WTC11 (cell line): ENCODE results near the gene IRF4. TPM values are rescaled to one million over a fixed set of nuclear protein-coding genes. Genes with fewer than 3 reads are reported as not detected.

Experiments
- ATAC-seq: fragments of 200-7000 bp; cut with Tn5 transposase; 2 replicates; pipeline ENCODE4 v1.10.0; 2021; ENCODE audit warnings: mild to moderate bottlenecking, moderate library complexity
- CTCF ChIA-PET: fragments of 300-600 bp; sonication (Branson Sonifier 250); formaldehyde crosslinking; loops from one replicate; lab custom pipeline; 2021; ENCODE audit warnings: antibody characterized with exemption; lab: Charles Lee
- POLR2A ChIA-PET: fragments of 350-600 bp; sonication (Branson Sonifier 250); formaldehyde crosslinking; loops from one replicate; lab custom pipeline; 2021; ENCODE audit warnings: antibody characterized with exemption; lab: Charles Lee
- DNase-seq: peaks from one replicate; pipeline ENCODE4 v3.0.0; 2021; ENCODE audit warnings: low spot score
- H3K27ac Mint-ChIP-seq: 2 replicates; pipeline ENCODE4 v1.8.0; 2021; ENCODE audit warnings: mixed read lengths
- H3K27me3 Mint-ChIP-seq: 2 replicates; pipeline ENCODE4 v1.8.0; 2021; ENCODE audit warnings: low read depth, mild to moderate bottlenecking, moderate library complexity, mixed read lengths
- H3K36me3 Mint-ChIP-seq: 2 replicates; pipeline ENCODE4 v1.8.0; 2021; ENCODE audit warnings: mixed read lengths
- H3K4me1 Mint-ChIP-seq: 2 replicates; pipeline ENCODE4 v1.8.0; 2022; ENCODE audit warnings: mixed read lengths
- H3K4me3 Mint-ChIP-seq: 2 replicates; pipeline ENCODE4 v1.8.0; 2021; ENCODE audit warnings: mild to moderate bottlenecking, moderate library complexity, mixed read lengths
- H3K9me3 Mint-ChIP-seq: 2 replicates; pipeline ENCODE4 v1.8.0; 2021; ENCODE audit warnings: mixed read lengths
- ATF1 ChIP-seq: sonication (generic); formaldehyde crosslinking; IDR thresholded peaks from 2 replicates; pipeline ENCODE4 v1.8.1; 2023; ENCODE audit warnings: mild to moderate bottlenecking, moderate library complexity, missing genetic modification reagents
- CBFB ChIP-seq: sonication (generic); formaldehyde crosslinking; IDR thresholded peaks from 2 replicates; pipeline ENCODE4 v1.8.1; 2022; ENCODE audit warnings: mild to moderate bottlenecking, low read depth, missing genetic modification reagents
- CDX4 ChIP-seq: fragments of 250-450 bp; sonication (Bioruptor Pico); IDR thresholded peaks from 2 replicates; pipeline ENCODE4 v1.9.0; 2021; ENCODE audit warnings: moderate library complexity, mild to moderate bottlenecking, inconsistent platforms, borderline replicate concordance
- CREM ChIP-seq: sonication (generic); formaldehyde crosslinking; IDR thresholded peaks from 2 replicates; pipeline ENCODE4 v1.8.1; 2022; ENCODE audit warnings: mild to moderate bottlenecking, missing genetic modification reagents, moderate library complexity
- E2F1 ChIP-seq: sonication (generic); formaldehyde crosslinking; IDR thresholded peaks from 2 replicates; pipeline ENCODE4 v1.8.0; 2022; ENCODE audit warnings: mild to moderate bottlenecking, missing genetic modification reagents
- ELF4 ChIP-seq: sonication (generic); formaldehyde crosslinking; IDR thresholded peaks from 2 replicates; pipeline ENCODE4 v1.8.1; 2022; ENCODE audit warnings: low read depth, mild to moderate bottlenecking, moderate library complexity, missing genetic modification reagents
- ETV6 ChIP-seq: sonication (generic); formaldehyde crosslinking; IDR thresholded peaks from 2 replicates; pipeline ENCODE4 v1.8.1; 2022; ENCODE audit warnings: mild to moderate bottlenecking, missing genetic modification reagents
- GABPB1 ChIP-seq: sonication (generic); formaldehyde crosslinking; IDR thresholded peaks from 2 replicates; pipeline ENCODE4 v1.8.1; 2023; ENCODE audit warnings: mild to moderate bottlenecking, missing genetic modification reagents
- IRF1 ChIP-seq: sonication (generic); formaldehyde crosslinking; IDR thresholded peaks from 2 replicates; pipeline ENCODE4 v1.8.0; 2023; ENCODE audit warnings: missing genetic modification reagents
- KAT7 ChIP-seq: sonication (generic); formaldehyde crosslinking; IDR thresholded peaks from 2 replicates; pipeline ENCODE4 v1.8.1; 2023; ENCODE audit warnings: missing genetic modification reagents, mild to moderate bottlenecking, borderline replicate concordance
- MAX ChIP-seq: sonication (generic); formaldehyde crosslinking; IDR thresholded peaks from 2 replicates; pipeline ENCODE4 v1.8.0; 2022; ENCODE audit warnings: mild to moderate bottlenecking, missing genetic modification reagents
- MYBL2 ChIP-seq: sonication (generic); formaldehyde crosslinking; IDR thresholded peaks from 2 replicates; pipeline ENCODE4 v1.8.1; 2023; ENCODE audit warnings: mild to moderate bottlenecking, moderate library complexity, missing genetic modification reagents
- NR2C2 ChIP-seq: sonication (generic); formaldehyde crosslinking; IDR thresholded peaks from 2 replicates; pipeline ENCODE4 v1.8.0; 2022; ENCODE audit warnings: mild to moderate bottlenecking, missing genetic modification reagents
- PRDM15 ChIP-seq: sonication (generic); formaldehyde crosslinking; IDR thresholded peaks from 2 replicates; pipeline ENCODE4 v1.8.0; 2022; ENCODE audit warnings: missing genetic modification reagents
- SP1 ChIP-seq: sonication (generic); formaldehyde crosslinking; conservative IDR thresholded peaks from 2 replicates; pipeline ENCODE4 v1.8.1; 2022; ENCODE audit warnings: missing genetic modification reagents
- TEAD4 ChIP-seq: sonication (generic); formaldehyde crosslinking; IDR thresholded peaks from 2 replicates; pipeline ENCODE4 v1.8.0; 2022; ENCODE audit warnings: mild to moderate bottlenecking, missing genetic modification reagents
- USF2 ChIP-seq: sonication (generic); formaldehyde crosslinking; IDR thresholded peaks from 2 replicates; pipeline ENCODE4 v1.8.1; 2023; ENCODE audit warnings: mild to moderate bottlenecking, missing genetic modification reagents, moderate library complexity
- ZNF232 ChIP-seq: sonication (generic); formaldehyde crosslinking; IDR thresholded peaks from 2 replicates; pipeline ENCODE4 v1.8.0; 2022; ENCODE audit warnings: mild to moderate bottlenecking, missing genetic modification reagents
- ZNF317 ChIP-seq: sonication (generic); formaldehyde crosslinking; IDR thresholded peaks from 2 replicates; pipeline ENCODE4 v1.8.1; 2023; ENCODE audit warnings: low read depth, mild to moderate bottlenecking, moderate library complexity, missing genetic modification reagents, borderline replicate concordance
- ZNF423 ChIP-seq: fragments of 250-450 bp; sonication (Bioruptor Pico); IDR thresholded peaks from 2 replicates; pipeline ENCODE4 v2.1.2; 2022; ENCODE audit warnings: mild to moderate bottlenecking, moderate library complexity
- ZNF671 ChIP-seq: fragments of 250-450 bp; sonication (Bioruptor Pico); IDR thresholded peaks from 2 replicates; pipeline ENCODE4 v1.8.0; 2021; ENCODE audit warnings: mild to moderate bottlenecking
- ZSCAN18 ChIP-seq: fragments of 250-450 bp; sonication (Bioruptor Pico); IDR thresholded peaks from 2 replicates; pipeline ENCODE4 v2.1.2; 2022; ENCODE audit warnings: mild to moderate bottlenecking, moderate library complexity
- total RNA-seq: library from RNA; stranded (reverse); gene quantifications from 3 replicates; pipeline ENCODE4 v1.2.3, GENCODE V29; 2021
- TF ChIP-seq, protein P1 (sequence below): sonication (generic); formaldehyde crosslinking; IDR thresholded peaks from 2 replicates; pipeline ENCODE4 v1.8.0; 2023; ENCODE audit warnings: missing genetic modification reagents, mild to moderate bottlenecking, borderline replicate concordance

IRF4 gene
- total RNA-seq, 1 experiment from 2014 or later, result 1.6 TPM

DNA sequence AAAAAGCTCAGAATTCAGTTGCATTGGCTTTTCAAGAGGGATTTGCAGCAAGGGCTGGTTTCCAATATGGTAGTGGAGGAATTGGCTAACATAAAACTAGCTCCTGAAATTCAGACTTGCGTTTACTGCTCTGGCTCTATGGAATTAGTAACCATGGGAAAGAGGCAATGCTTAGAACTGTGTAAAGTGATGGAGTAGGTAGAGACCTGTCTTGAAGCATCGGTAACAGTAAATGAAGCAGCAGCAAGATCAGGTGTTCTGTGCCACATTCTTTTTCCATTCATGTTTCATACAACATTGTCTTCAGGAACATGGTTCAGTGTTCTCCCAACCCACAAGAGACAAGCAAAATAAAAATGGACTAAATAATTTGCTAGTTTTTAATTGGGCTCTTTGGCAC lies 6.5 kb downstream of the IRF4 start:
- POLR2A ChIA-PET, result no interaction called here
- Mint-ChIP-seq H3K36me3 (peaks cover 4% of the 10 kb centered on the region; the same call in 1 of the 2 replicates), H3K27ac (no peak overlapping the region), H3K4me1 (peaks cover 7% of the 10 kb centered on the region), H3K27me3 (peaks cover 32% of the 10 kb centered on the region), H3K9me3 (no peaks in the 10 kb centered on the region), H3K4me3 (no peak overlapping the region)
- CTCF ChIA-PET, result interaction anchor here (1.2 to 1.7 kb wide), 3 partner anchors 11 to 210 kb away, joined by 3 to 12 read pairs (median 3); no protein-coding TSS in a partner anchor
- DNase-seq (no peak), ATAC-seq (no peak)
- TF ChIP-seq CREM (CRISPR knock-in tag), result no peak
- TF ChIP-seq IRF1 (CRISPR knock-in tag), result no peak
- no peak for TF ChIP-seq USF2
- TF ChIP-seq ZNF317 (CRISPR knock-in tag), result no peak
- no peak for TF ChIP-seq ELF4 (CRISPR knock-in tag)
- TF ChIP-seq SP1, result no peak
- no peak for TF ChIP-seq GABPB1 (CRISPR knock-in tag)
- no peak for TF ChIP-seq ZNF423 (CRISPR knock-in tag)
- TF ChIP-seq, protein P1, sequence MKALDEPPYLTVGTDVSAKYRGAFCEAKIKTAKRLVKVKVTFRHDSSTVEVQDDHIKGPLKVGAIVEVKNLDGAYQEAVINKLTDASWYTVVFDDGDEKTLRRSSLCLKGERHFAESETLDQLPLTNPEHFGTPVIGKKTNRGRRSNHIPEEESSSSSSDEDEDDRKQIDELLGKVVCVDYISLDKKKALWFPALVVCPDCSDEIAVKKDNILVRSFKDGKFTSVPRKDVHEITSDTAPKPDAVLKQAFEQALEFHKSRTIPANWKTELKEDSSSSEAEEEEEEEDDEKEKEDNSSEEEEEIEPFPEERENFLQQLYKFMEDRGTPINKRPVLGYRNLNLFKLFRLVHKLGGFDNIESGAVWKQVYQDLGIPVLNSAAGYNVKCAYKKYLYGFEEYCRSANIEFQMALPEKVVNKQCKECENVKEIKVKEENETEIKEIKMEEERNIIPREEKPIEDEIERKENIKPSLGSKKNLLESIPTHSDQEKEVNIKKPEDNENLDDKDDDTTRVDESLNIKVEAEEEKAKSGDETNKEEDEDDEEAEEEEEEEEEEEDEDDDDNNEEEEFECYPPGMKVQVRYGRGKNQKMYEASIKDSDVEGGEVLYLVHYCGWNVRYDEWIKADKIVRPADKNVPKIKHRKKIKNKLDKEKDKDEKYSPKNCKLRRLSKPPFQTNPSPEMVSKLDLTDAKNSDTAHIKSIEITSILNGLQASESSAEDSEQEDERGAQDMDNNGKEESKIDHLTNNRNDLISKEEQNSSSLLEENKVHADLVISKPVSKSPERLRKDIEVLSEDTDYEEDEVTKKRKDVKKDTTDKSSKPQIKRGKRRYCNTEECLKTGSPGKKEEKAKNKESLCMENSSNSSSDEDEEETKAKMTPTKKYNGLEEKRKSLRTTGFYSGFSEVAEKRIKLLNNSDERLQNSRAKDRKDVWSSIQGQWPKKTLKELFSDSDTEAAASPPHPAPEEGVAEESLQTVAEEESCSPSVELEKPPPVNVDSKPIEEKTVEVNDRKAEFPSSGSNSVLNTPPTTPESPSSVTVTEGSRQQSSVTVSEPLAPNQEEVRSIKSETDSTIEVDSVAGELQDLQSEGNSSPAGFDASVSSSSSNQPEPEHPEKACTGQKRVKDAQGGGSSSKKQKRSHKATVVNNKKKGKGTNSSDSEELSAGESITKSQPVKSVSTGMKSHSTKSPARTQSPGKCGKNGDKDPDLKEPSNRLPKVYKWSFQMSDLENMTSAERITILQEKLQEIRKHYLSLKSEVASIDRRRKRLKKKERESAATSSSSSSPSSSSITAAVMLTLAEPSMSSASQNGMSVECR (CRISPR knock-in tag), result no peak
- TF ChIP-seq ETV6, result no peak
- no peak for TF ChIP-seq E2F1 (CRISPR knock-in tag)
- no peak for TF ChIP-seq TEAD4 (CRISPR knock-in tag)
- no peak for TF ChIP-seq NR2C2
- no peak for TF ChIP-seq ZSCAN18 (CRISPR knock-in tag)
- no peak for TF ChIP-seq KAT7 (CRISPR knock-in tag)
- TF ChIP-seq ZNF671 (CRISPR knock-in tag), result no peak

DNA sequence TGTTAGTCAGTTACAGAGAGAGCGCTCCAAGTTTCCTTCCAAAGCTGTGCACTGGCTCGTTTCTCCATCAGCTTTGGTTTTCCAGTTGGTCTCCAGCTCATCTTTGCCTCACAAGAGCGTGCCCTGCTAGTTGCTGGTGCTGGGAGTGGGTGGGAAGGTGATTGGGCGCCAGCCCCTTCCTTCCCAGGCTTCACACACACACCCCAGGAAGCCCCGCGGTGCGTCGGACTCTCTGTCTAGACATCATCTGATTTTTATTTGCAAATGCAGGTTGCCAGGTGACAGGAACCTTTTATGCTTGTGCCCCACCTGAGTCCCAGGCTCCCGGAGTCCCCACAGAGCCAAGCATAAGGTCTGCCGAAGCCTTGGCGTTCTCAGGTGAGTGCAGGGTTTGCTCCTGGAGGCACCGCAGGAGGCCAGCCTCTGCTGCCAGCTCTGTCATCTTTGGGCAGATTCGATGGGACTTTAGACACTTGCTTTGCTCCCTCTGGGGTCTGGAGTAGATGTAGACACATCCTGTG lies 7.1 kb downstream of the IRF4 start:
- Mint-ChIP-seq H3K27ac (no peak overlapping the region), H3K4me3 (no peak overlapping the region), H3K9me3 (no peaks in the 10 kb centered on the region), H3K4me1 (peaks cover 6% of the 10 kb centered on the region), H3K36me3 (peaks cover 4% of the 10 kb centered on the region; the same call in 1 of the 2 replicates), H3K27me3 (peaks cover 27% of the 10 kb centered on the region)
- ATAC-seq (no peak), DNase-seq (no peak)
- CTCF ChIA-PET, result interaction anchor here (1.2 to 1.7 kb wide), 3 partner anchors 10 to 46 kb away, joined by 3 to 12 read pairs (median 9); no protein-coding TSS in a partner anchor
- POLR2A ChIA-PET, result no interaction called here
- TF ChIP-seq MYBL2 (CRISPR knock-in tag) (no peak), CBFB (CRISPR knock-in tag) (no peak), CREM (CRISPR knock-in tag) (no peak), ZNF232 (no peak), MAX (CRISPR knock-in tag) (no peak), PRDM15 (CRISPR knock-in tag) (no peak), ATF1 (CRISPR knock-in tag) (no peak), CDX4 (CRISPR knock-in tag) (no peak)
